Spinal cord (tissue), 10 donors: Measurements from ENCODE around the gene ZNF860. TPM values are rescaled to one million over a fixed set of nuclear protein-coding genes. Genes with fewer than 3 reads are reported as not detected.

ENCODE experiments used
- DNase-seq, 6 donors: peaks; one replicate each; pipeline versions ENCODE4 v3.0.0 to v3.0.0-alpha.2; 2013 to 2015; ENCODE audit warnings: low spot score in 6 of 6, low read depth in 4 of 6
- H3K27ac ChIP-seq: one replicate; pipeline ENCODE4 v1.5.1; 2013; ENCODE audit warnings: low read depth, low read length, control low read depth
- H3K27me3 ChIP-seq: one replicate; pipeline ENCODE4 v1.6.1; 2013; ENCODE audit warnings: low read length; ENCODE audit not compliant: control insufficient read depth, insufficient read depth
- H3K36me3 ChIP-seq: one replicate; pipeline ENCODE4 v1.6.1; 2013; ENCODE audit warnings: low read length; ENCODE audit not compliant: control insufficient read depth, insufficient read depth
- H3K4me1 ChIP-seq: one replicate; pipeline ENCODE4 v1.6.1; 2013; ENCODE audit warnings: low read length; ENCODE audit not compliant: control insufficient read depth, insufficient read depth
- H3K4me3 ChIP-seq: one replicate; pipeline ENCODE4 v1.5.1; 2013; ENCODE audit warnings: low read depth, low read length, control low read depth
- H3K9me3 ChIP-seq: one replicate; pipeline ENCODE4 v1.6.1; 2013; ENCODE audit warnings: low read length; ENCODE audit not compliant: control insufficient read depth, insufficient read depth
- WGBS: methylation state at CpG from one replicate; pipeline ENCODE4 v1.1.5; 2013; ENCODE audit warnings: missing lambda C conversion rate; ENCODE audit not compliant: insufficient coverage; 5-methylcytosine and 5-hydroxymethylcytosine counted together
- polyA plus RNA-seq, 2 donors: library from polyadenylated mRNA; unstranded; fragments of 120-200 nt; gene quantifications; one replicate each; pipeline ENCODE4 v1.2.1, GENCODE V29; 2013; ENCODE audit not compliant: insufficient read length in 2 of 2
- total RNA-seq, 2 donors: library from RNA; depleted of rRNA in 1 of 2; stranded (reverse); fragments of 120-200 nt in 1 of 2; fragments of >200 nt in 1 of 2; gene quantifications; one replicate each; pipeline versions ENCODE4 v1.2.3 to v1.2.4, GENCODE V29; 2013 to 2014
- donor health status: healthy.

The ZNF860 gene
- total and polyA plus RNA-seq, 4 donors, result 1.0 to 2.7 (median 1.7) TPM

- H3K4me1 ChIP-seq, result no peaks in the 10 kb centered on the region
These were observed 35.0 kb upstream of the ZNF860 start for GRCh38 chr3:31946484-31947081.

GRCh38 chr3:31947162-31947561 is 34.4 kb upstream of the ZNF860 start:
- WGBS, result 87% methylated on average over 4 of the region's 4 CpGs
- Histone ChIP-seq H3K27ac (no peak overlapping the region), H3K27me3 (no peaks in the 10 kb centered on the region), H3K4me1 (no peaks in the 10 kb centered on the region), H3K36me3 (no peaks in the 10 kb centered on the region), H3K9me3 (peaks cover 2% of the 10 kb centered on the region), H3K4me3 (no peak overlapping the region)
- DNase-seq, result no peak

More at GRCh38 chr3:31946484-31947081, 35.0 kb upstream of the ZNF860 start:
- 88% methylated on average over 10 of the region's 10 CpGs for WGBS
- H3K36me3 ChIP-seq, result no peaks in the 10 kb centered on the region
- H3K27ac ChIP-seq, result no peak overlapping the region
- H3K9me3 ChIP-seq, result peaks cover 2% of the 10 kb centered on the region
- no peak for DNase-seq
- no peaks in the 10 kb centered on the region for H3K27me3 ChIP-seq
- H3K4me3 ChIP-seq, result no peak overlapping the region

- Histone ChIP-seq H3K27ac (no peak overlapping the region), H3K27me3 (no peaks in the 10 kb centered on the region), H3K4me1 (no peaks in the 10 kb centered on the region), H3K4me3 (no peak overlapping the region), H3K9me3 (peaks cover 2% of the 10 kb centered on the region), H3K36me3 (no peaks in the 10 kb centered on the region)
- 76% methylated on average over 4 of the region's 6 CpGs for WGBS
- DNase-seq, result no peak
These were observed 33.9 kb upstream of the ZNF860 start for GRCh38 chr3:31947671-31948091.

- no peaks in the 10 kb centered on the region for H3K36me3 ChIP-seq
- H3K27ac ChIP-seq, result no peak overlapping the region
- no peaks in the 10 kb centered on the region for H3K4me1 ChIP-seq
- DNase-seq, result no peak
- WGBS, result no CpG with 5 or more reads among the region's 6 CpGs
- H3K9me3 ChIP-seq, result peaks cover 2% of the 10 kb centered on the region
- H3K4me3 ChIP-seq, result no peak overlapping the region
- H3K27me3 ChIP-seq, result no peaks in the 10 kb centered on the region
These were observed 33.3 kb upstream of the ZNF860 start for GRCh38 chr3:31948280-31948679.

GRCh38 chr3:31952205-31952604 is 29.3 kb upstream of the ZNF860 start:
- Histone ChIP-seq H3K27me3 (no peaks in the 10 kb centered on the region), H3K4me1 (no peaks in the 10 kb centered on the region), H3K36me3 (no peaks in the 10 kb centered on the region), H3K27ac (no peak overlapping the region), H3K9me3 (peaks cover 2% of the 10 kb centered on the region), H3K4me3 (no peak overlapping the region)
- DNase-seq, result no peak
- no CpG with 5 or more reads among the region's 4 CpGs for WGBS

- no peak overlapping the region for H3K27ac ChIP-seq
- DNase-seq, result no peak
- peaks cover 2% of the 10 kb centered on the region for H3K9me3 ChIP-seq
- no peaks in the 10 kb centered on the region for H3K27me3 ChIP-seq
- no peaks in the 10 kb centered on the region for H3K4me1 ChIP-seq
- no peaks in the 10 kb centered on the region for H3K36me3 ChIP-seq
- no peak overlapping the region for H3K4me3 ChIP-seq
- WGBS, result 83% methylated on average over 5 of the region's 7 CpGs
These were observed 28.5 kb upstream of the ZNF860 start for GRCh38 chr3:31953091-31953490.

- H3K27ac ChIP-seq, result no peak overlapping the region
- H3K9me3 ChIP-seq, result peaks cover 2% of the 10 kb centered on the region
- no CpG with 5 or more reads among the region's 2 CpGs for WGBS
- H3K36me3 ChIP-seq, result no peaks in the 10 kb centered on the region
- no peaks in the 10 kb centered on the region for H3K27me3 ChIP-seq
- no peaks in the 10 kb centered on the region for H3K4me1 ChIP-seq
- no peak for DNase-seq
- H3K4me3 ChIP-seq, result no peak overlapping the region
These were observed 27.9 kb upstream of the ZNF860 start for GRCh38 chr3:31953636-31954035.

- DNase-seq, result no peak
- no peaks in the 10 kb centered on the region for H3K36me3 ChIP-seq
- no peaks in the 10 kb centered on the region for H3K27me3 ChIP-seq
- H3K4me1 ChIP-seq, result peaks cover 2% of the 10 kb centered on the region
- no peak overlapping the region for H3K4me3 ChIP-seq
- no peak overlapping the region for H3K27ac ChIP-seq
- H3K9me3 ChIP-seq, result no peaks in the 10 kb centered on the region
These were observed 26.0 kb upstream of the ZNF860 start for GRCh38 chr3:31955581-31955980.

- DNase-seq, result no peak
- Histone ChIP-seq H3K4me3 (no peak overlapping the region), H3K27me3 (no peaks in the 10 kb centered on the region), H3K36me3 (no peaks in the 10 kb centered on the region), H3K9me3 (no peaks in the 10 kb centered on the region), H3K27ac (no peak overlapping the region), H3K4me1 (peaks cover 2% of the 10 kb centered on the region)
- WGBS, result 80% methylated on average over 1 of the region's 3 CpGs
These were observed 24.4 kb upstream of the ZNF860 start for GRCh38 chr3:31957106-31957505.

GRCh38 chr3:31958701-31959152 is 22.8 kb upstream of the ZNF860 start:
- no peaks in the 10 kb centered on the region for H3K36me3 ChIP-seq
- H3K9me3 ChIP-seq, result no peaks in the 10 kb centered on the region
- no peak overlapping the region for H3K27ac ChIP-seq
- H3K4me1 ChIP-seq, result peaks cover 2% of the 10 kb centered on the region
- peak in 2 of 6 donors; percentile 40 to 57 for DNase-seq
- H3K4me3 ChIP-seq, result no peak overlapping the region
- peaks cover 2% of the 10 kb centered on the region for H3K27me3 ChIP-seq
- 37% methylated on average over 2 of the region's 3 CpGs for WGBS
